Parathyroid adenoma (tissue), 2 donors: Measurements from ENCODE around the gene RPL26.

Experiments
- H2AFZ ChIP-seq: fragments of 300-600 bp; sonication (generic); one replicate; pipeline ENCODE4 v1.7.0; 2017; ENCODE audit warnings: antibody characterized with exemption, mild to moderate bottlenecking
- H3K27ac ChIP-seq: fragments of 300-600 bp; sonication (generic); one replicate; pipeline ENCODE4 v1.7.0; 2017
- H3K27me3 ChIP-seq: fragments of 300-600 bp; sonication (generic); one replicate; pipeline ENCODE4 v1.7.0; 2017; ENCODE audit warnings: low read length; ENCODE audit not compliant: control insufficient read depth, insufficient read depth
- H3K36me3 ChIP-seq: fragments of 300-600 bp; sonication (generic); one replicate; pipeline ENCODE4 v1.7.0; 2017; ENCODE audit warnings: low read length; ENCODE audit not compliant: control insufficient read depth, insufficient read depth
- H3K4me1 ChIP-seq: fragments of 300-600 bp; sonication (generic); one replicate; pipeline ENCODE4 v1.7.0; 2017; ENCODE audit warnings: control low read depth
- H3K4me2 ChIP-seq: fragments of 300-600 bp; sonication (generic); one replicate; pipeline ENCODE4 v1.7.0; 2017; ENCODE audit warnings: low read length
- H3K4me3 ChIP-seq: fragments of 300-600 bp; sonication (generic); one replicate; pipeline ENCODE4 v1.7.0; 2017; ENCODE audit warnings: low read depth, low read length
- H3K79me2 ChIP-seq: fragments of 300-600 bp; sonication (generic); one replicate; pipeline ENCODE4 v1.7.0; 2017; ENCODE audit warnings: control low read depth
- H3K9ac ChIP-seq: fragments of 300-600 bp; sonication (generic); one replicate; pipeline ENCODE4 v1.7.0; 2017; ENCODE audit warnings: mild to moderate bottlenecking
- H3K9me3 ChIP-seq: fragments of 300-600 bp; sonication (generic); one replicate; pipeline ENCODE4 v1.7.0; 2017; ENCODE audit warnings: low read length; ENCODE audit not compliant: control insufficient read depth
- TF ChIP-seq, protein P1 (sequence below): fragments of 300-600 bp; sonication (generic); IDR thresholded peaks from one replicate; pipeline ENCODE4 v1.7.0; 2017; ENCODE audit warnings: antibody characterized with exemption, mild to moderate bottlenecking
- donor health status: primary hyperparathyroidism.

Gene RPL26

DNA sequence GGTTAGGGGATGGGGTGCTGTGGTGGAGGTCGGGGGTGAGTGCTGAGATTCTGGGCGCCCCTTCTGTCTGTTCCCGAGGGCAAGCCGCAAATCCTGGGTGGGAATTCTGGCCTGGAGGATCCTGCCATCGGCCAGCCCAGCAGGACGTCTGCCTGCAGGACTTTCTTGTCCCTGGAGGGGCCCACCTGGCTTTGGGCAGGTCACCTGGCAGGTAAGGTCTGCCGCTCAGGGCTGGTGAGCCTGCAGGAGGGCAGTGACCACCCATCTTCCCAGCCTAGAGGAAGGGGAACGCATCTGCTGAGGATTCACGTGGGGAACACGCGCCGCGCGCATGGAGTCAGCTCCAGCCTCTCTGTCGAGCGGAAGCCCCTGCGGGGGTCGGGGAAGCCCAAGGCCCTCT is 9.3 kb upstream of the RPL26 start:
- TF ChIP-seq, protein P1, sequence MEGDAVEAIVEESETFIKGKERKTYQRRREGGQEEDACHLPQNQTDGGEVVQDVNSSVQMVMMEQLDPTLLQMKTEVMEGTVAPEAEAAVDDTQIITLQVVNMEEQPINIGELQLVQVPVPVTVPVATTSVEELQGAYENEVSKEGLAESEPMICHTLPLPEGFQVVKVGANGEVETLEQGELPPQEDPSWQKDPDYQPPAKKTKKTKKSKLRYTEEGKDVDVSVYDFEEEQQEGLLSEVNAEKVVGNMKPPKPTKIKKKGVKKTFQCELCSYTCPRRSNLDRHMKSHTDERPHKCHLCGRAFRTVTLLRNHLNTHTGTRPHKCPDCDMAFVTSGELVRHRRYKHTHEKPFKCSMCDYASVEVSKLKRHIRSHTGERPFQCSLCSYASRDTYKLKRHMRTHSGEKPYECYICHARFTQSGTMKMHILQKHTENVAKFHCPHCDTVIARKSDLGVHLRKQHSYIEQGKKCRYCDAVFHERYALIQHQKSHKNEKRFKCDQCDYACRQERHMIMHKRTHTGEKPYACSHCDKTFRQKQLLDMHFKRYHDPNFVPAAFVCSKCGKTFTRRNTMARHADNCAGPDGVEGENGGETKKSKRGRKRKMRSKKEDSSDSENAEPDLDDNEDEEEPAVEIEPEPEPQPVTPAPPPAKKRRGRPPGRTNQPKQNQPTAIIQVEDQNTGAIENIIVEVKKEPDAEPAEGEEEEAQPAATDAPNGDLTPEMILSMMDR, result no peak
- Histone ChIP-seq H3K27me3 (no peaks in the 10 kb centered on the region), H3K4me2 (no peak overlapping the region), H3K9me3 (no peaks in the 10 kb centered on the region), H3K27ac (no peak overlapping the region), H3K36me3 (no peaks in the 10 kb centered on the region), H3K79me2 (no peaks in the 10 kb centered on the region), H3K4me3 (no peak overlapping the region), H3K4me1 (no peaks in the 10 kb centered on the region), H3K9ac (no peak overlapping the region), H2AFZ (no peak overlapping the region)

DNA sequence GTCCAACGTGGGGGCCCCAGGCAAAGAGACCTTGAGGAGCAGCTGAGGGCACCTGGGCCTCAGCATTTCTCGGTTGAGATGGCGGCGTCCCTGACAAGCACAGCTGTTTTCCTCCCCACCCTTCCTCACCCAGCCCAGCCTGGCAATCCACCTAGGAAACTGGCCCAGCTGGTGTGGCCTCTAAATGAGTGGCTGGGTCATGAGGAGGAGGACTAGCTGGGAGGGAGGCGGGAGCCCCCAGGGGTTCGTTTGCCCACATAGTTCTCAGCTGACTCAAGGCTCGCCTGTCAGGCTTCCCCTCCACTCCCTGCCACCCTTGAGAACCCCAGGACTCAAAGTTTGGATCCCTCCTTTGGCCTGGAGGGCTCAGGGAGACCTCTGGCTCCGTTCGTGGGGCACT is 8.7 kb upstream of the RPL26 start:
- Histone ChIP-seq H3K4me3 (no peak overlapping the region), H3K9me3 (no peaks in the 10 kb centered on the region), H3K9ac (no peak overlapping the region), H3K4me2 (no peak overlapping the region), H3K27ac (no peak overlapping the region), H3K79me2 (no peaks in the 10 kb centered on the region), H3K27me3 (no peaks in the 10 kb centered on the region), H3K36me3 (no peaks in the 10 kb centered on the region), H3K4me1 (no peaks in the 10 kb centered on the region), H2AFZ (no peak overlapping the region)
- TF ChIP-seq, protein P1, result no peak

GRCh38 chr17:8387914-8388651 is 5.1 kb upstream of the RPL26 start:
- Histone ChIP-seq H3K4me2 (no peak overlapping the region), H3K79me2 (no peaks in the 10 kb centered on the region), H3K4me3 (no peak overlapping the region), H3K4me1 (peaks cover 3% of the 10 kb centered on the region), H3K9ac (no peak overlapping the region), H2AFZ (no peak overlapping the region), H3K36me3 (no peaks in the 10 kb centered on the region), H3K9me3 (no peaks in the 10 kb centered on the region), H3K27me3 (no peaks in the 10 kb centered on the region), H3K27ac (no peak overlapping the region)
- TF ChIP-seq, protein P1, result no peak

- Histone ChIP-seq H2AFZ (no peak overlapping the region), H3K27ac (no peak overlapping the region), H3K4me1 (peaks cover 6% of the 10 kb centered on the region), H3K4me2 (no peak overlapping the region), H3K4me3 (no peak overlapping the region), H3K36me3 (no peaks in the 10 kb centered on the region), H3K27me3 (no peaks in the 10 kb centered on the region), H3K9ac (no peak overlapping the region), H3K79me2 (peaks cover 3% of the 10 kb centered on the region), H3K9me3 (no peaks in the 10 kb centered on the region)
- TF ChIP-seq, protein P1, result no peak
Measured at GRCh38 chr17:8386841-8387240, 3.8 kb upstream of the RPL26 start.

DNA sequence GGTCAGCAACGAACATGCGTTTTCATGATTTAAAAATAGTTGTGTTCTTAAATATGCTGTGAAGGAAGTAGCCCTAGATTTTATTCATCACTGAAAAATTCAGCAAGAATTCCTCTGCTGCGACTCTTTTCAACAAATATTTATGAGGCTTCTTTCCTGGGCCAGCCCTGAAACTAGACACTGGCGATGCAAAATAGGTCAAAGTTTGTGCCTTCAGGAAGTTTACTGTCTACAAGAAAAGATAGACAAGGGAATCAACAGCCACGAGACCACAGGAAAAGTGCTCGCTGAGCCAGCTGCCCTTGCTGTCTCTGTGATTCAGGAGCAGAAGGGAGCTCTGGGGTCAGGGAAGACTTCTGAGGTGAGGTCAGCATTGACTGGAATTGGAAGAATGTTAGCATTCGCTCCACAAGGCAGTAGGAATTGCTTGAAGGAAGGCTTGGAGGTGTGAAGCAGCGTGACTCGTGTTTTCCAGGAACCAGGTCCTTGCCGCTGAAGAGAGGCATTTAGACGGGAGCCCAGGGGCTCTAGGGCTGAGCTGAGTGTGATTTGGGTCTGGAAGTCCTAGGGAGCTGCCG is 1.9 kb upstream of the RPL26 start:
- H3K4me2 ChIP-seq, result no peak overlapping the region
- H3K4me1 ChIP-seq, result peaks cover 14% of the 10 kb centered on the region
- H3K79me2 ChIP-seq, result peaks cover 10% of the 10 kb centered on the region
- no peaks in the 10 kb centered on the region for H3K9me3 ChIP-seq
- H3K36me3 ChIP-seq, result no peaks in the 10 kb centered on the region
- H2AFZ ChIP-seq, result no peak overlapping the region
- TF ChIP-seq, protein P1, result no peak
- H3K4me3 ChIP-seq, result no peak overlapping the region
- no peaks in the 10 kb centered on the region for H3K27me3 ChIP-seq
- no peak overlapping the region for H3K27ac ChIP-seq
- no peak overlapping the region for H3K9ac ChIP-seq
